Osteocyte (in vitro differentiated cells): ENCODE measurements around the gene ARL15. TPM values are rescaled to one million over a fixed set of nuclear protein-coding genes. Genes with fewer than 3 reads are reported as not detected.

Experiments used
- DNase-seq: peaks from one replicate; pipeline ENCODE4 v3.0.0; 2021; ENCODE audit warnings: mixed read lengths; ENCODE audit not compliant: unreplicated experiment; ENCODE audit errors: extremely low spot score
- H3K27ac Mint-ChIP-seq: one replicate; pipeline ENCODE4 v1.8.0; 2021; ENCODE audit warnings: mild to moderate bottlenecking, mixed read lengths; ENCODE audit not compliant: unreplicated experiment
- H3K27me3 Mint-ChIP-seq: one replicate; pipeline ENCODE4 v1.8.0; 2021; ENCODE audit warnings: mixed read lengths; ENCODE audit not compliant: unreplicated experiment
- H3K36me3 Mint-ChIP-seq: one replicate; pipeline ENCODE4 v1.8.0; 2021; ENCODE audit warnings: mixed read lengths; ENCODE audit not compliant: unreplicated experiment
- H3K4me1 Mint-ChIP-seq: one replicate; pipeline ENCODE4 v1.8.0; 2021; ENCODE audit warnings: mixed read lengths; ENCODE audit not compliant: unreplicated experiment
- H3K4me3 Mint-ChIP-seq: one replicate; pipeline ENCODE4 v1.8.0; 2021; ENCODE audit warnings: mild to moderate bottlenecking, moderate library complexity, mixed read lengths; ENCODE audit not compliant: unreplicated experiment
- H3K9me3 Mint-ChIP-seq: one replicate; pipeline ENCODE4 v1.8.0; 2021; ENCODE audit warnings: mixed read lengths; ENCODE audit not compliant: unreplicated experiment
- total RNA-seq: library from RNA; stranded (reverse); gene quantifications from 2 replicates; pipeline ENCODE4 v1.2.1, GENCODE V29; 2021
- TF ChIP-seq, protein P1 (sequence below): fragments of 200-600 bp; sonication (generic); IDR thresholded peaks from 2 replicates; pipeline ENCODE4 v1.5.0; 2021; ENCODE audit warnings: antibody characterized with exemption, mild to moderate bottlenecking, moderate library complexity

ARL15 gene
- total RNA-seq, 1 donor from 2014 or later = 16.6 TPM

DNA sequence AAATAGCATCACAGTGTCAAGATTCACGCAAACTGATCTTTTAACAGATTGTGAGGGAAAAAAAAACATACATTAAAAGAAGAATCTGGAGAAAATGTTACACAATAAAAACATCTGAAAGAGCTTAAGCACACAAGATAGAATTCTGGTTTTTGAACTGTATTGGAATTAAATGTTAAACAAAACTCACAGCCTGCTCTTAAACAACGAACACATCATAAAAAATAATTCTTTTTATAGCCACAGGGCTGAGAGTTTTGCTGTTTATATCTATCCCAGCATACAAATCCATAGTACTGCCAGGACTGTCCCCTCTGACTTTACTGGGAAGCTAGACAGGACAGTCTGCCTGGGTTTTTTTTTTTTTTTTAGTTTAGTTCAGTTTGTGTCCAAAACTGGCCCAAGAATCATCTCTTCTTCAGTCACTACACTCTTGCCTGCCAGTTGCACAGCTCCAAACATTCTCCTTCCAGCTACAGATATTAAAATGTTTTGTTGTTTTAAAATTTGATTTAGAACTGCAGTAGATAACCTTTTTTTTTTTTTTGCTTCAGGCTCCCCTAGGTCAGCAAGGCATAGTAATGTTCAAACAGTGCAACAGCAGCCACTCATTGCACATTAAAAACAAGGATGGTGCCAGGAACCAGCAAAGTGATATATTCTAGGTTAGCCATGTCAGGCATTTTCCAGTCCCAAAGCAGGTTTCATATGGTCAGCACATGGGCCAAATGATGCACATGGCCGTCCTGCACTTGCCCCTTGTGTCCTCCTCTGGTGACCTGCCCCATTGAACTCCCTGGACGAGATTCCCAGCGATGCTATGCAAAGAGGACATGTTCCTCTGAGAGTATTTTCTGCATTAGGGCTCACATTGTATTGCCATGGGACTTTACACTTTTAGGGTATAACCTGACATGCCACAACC lies 173.6 kb downstream of the ARL15 start:
- Mint-ChIP-seq H3K9me3 (no peaks in the 10 kb centered on the region), H3K36me3 (no peaks in the 10 kb centered on the region), H3K4me1 (peaks cover 30% of the 10 kb centered on the region), H3K4me3 (no peak overlapping the region), H3K27me3 (no peaks in the 10 kb centered on the region), H3K27ac (peak overlapping the region; percentile 24)
- TF ChIP-seq, protein P1, sequence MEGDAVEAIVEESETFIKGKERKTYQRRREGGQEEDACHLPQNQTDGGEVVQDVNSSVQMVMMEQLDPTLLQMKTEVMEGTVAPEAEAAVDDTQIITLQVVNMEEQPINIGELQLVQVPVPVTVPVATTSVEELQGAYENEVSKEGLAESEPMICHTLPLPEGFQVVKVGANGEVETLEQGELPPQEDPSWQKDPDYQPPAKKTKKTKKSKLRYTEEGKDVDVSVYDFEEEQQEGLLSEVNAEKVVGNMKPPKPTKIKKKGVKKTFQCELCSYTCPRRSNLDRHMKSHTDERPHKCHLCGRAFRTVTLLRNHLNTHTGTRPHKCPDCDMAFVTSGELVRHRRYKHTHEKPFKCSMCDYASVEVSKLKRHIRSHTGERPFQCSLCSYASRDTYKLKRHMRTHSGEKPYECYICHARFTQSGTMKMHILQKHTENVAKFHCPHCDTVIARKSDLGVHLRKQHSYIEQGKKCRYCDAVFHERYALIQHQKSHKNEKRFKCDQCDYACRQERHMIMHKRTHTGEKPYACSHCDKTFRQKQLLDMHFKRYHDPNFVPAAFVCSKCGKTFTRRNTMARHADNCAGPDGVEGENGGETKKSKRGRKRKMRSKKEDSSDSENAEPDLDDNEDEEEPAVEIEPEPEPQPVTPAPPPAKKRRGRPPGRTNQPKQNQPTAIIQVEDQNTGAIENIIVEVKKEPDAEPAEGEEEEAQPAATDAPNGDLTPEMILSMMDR = no peak
- no peak for DNase-seq

DNA sequence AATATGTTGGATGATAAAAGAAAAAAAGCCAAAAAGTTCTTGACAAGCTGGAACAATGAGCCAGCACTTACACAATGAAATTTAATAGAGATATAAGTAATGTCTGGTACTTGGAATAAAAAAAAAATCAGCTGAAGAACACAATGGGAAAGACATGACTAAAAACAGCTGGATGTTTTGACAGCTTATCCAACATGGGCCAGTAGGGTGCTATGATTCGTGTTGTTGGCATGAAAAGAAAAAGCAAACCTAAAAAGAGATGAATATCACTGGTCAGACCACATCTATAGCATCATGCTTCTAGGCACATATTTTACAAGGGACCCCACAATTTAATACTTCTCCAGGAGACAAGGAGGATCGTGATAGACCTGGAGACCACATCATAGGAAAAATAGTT lies 175.3 kb downstream of the ARL15 start:
- no peaks in the 10 kb centered on the region for H3K27me3 Mint-ChIP-seq
- H3K4me3 Mint-ChIP-seq = no peak overlapping the region
- no peaks in the 10 kb centered on the region for H3K36me3 Mint-ChIP-seq
- no peaks in the 10 kb centered on the region for H3K9me3 Mint-ChIP-seq
- peaks cover 25% of the 10 kb centered on the region for H3K4me1 Mint-ChIP-seq
- no peak for DNase-seq
- no peak overlapping the region for H3K27ac Mint-ChIP-seq
- TF ChIP-seq, protein P1 = no peak

DNA sequence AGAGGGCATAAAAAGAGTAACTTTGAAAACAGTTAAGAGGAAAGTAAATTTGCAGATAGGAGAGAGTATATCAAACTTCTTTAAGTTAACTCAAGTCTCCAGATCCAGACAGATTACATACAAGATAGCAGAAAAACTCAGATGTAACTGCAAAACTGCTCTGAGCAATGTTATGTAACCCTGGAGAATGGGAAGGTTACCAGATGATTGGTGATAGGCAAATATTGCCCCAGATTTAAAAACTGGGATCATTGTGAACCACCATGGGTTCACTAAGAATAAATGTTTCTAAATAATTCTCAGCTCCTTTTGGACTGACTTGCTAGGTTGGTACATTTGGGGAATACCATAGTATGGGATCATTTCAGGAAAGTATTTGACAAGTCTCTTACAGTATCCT lies 176.5 kb downstream of the ARL15 start:
- H3K4me3 Mint-ChIP-seq = no peak overlapping the region
- peaks cover 25% of the 10 kb centered on the region for H3K4me1 Mint-ChIP-seq
- no peaks in the 10 kb centered on the region for H3K36me3 Mint-ChIP-seq
- no peaks in the 10 kb centered on the region for H3K27me3 Mint-ChIP-seq
- no peaks in the 10 kb centered on the region for H3K9me3 Mint-ChIP-seq
- DNase-seq = no peak
- H3K27ac Mint-ChIP-seq = no peak overlapping the region
- TF ChIP-seq, protein P1 = no peak

DNA sequence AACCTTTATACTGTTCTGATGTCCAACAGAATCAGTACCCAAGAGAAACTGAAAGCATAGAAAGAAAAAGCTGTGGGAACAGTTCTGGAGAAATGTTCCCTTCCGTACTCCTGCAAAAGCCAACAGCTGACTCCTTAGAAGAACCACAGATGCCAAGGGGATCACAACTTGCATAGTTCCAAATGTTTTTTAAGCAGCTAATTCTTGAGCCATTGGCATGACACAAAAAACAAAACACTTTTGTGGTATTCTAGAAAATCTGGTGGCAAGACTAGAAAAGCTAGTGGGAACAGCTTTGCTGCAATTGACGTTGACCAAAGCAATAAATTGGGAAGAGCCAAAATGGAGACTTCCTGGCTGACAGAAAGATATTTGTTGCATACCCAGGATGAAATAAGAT lies 189.9 kb downstream of the ARL15 start:
- Mint-ChIP-seq H3K9me3 (no peaks in the 10 kb centered on the region), H3K27ac (no peak overlapping the region), H3K36me3 (no peaks in the 10 kb centered on the region), H3K4me1 (no peaks in the 10 kb centered on the region), H3K27me3 (no peaks in the 10 kb centered on the region), H3K4me3 (no peak overlapping the region)
- TF ChIP-seq, protein P1 = no peak
- DNase-seq = no peak

DNA sequence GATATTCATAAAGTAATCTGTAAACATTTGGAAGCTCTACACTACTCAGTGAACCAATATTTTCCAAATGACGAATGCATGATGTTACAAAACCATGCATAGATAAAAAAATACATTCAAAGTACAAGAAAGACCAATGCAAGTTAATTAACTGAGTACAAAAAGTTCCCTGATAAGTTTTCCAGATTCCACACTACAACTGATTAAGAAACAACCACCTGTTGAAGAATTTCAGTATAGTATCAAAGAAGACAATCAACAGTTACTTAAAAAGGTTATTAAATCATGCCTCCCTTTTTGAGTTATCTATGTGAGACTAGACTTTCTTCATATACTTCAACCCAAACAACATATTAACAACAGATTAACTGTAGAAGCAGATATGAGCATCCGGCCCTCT lies 192.4 kb downstream of the ARL15 start:
- H3K27me3 Mint-ChIP-seq = no peaks in the 10 kb centered on the region
- no peak overlapping the region for H3K4me3 Mint-ChIP-seq
- no peaks in the 10 kb centered on the region for H3K9me3 Mint-ChIP-seq
- TF ChIP-seq, protein P1 = no peak
- no peak overlapping the region for H3K27ac Mint-ChIP-seq
- no peaks in the 10 kb centered on the region for H3K4me1 Mint-ChIP-seq
- no peak for DNase-seq
- no peaks in the 10 kb centered on the region for H3K36me3 Mint-ChIP-seq
